ENCODE measurements around the gene FAIM2.
"Not testable (repeated sequence)": the region's sequence is repeated elsewhere in the genome, so short reads cannot be mapped to it uniquely, and the experiment has no call there.

The FAIM2 gene

DNA sequence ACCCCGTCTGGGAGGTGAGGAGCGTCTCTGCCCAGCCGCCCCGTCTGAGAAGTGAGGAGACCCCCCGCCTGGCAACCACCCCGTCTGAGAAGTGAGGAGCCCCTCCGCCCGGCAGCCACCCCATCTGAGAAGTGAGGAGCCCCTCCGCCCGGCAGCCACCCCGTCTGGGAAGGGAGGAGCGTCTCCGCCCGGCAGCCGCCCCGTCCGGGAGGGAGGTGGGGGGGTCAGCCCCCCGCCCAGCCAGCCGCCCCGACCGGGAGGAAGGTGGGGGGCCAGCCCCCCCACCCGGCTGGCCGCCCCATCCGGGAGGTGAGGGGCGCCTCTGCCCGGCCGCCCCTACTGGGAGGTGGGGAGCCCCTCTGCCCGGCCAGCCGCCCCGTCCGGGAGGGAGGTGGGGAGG, 42.8 kb downstream of the FAIM2 start:
- DNase-seq (ENCODE audit: low spot score) = not testable (repeated sequence)

DNA sequence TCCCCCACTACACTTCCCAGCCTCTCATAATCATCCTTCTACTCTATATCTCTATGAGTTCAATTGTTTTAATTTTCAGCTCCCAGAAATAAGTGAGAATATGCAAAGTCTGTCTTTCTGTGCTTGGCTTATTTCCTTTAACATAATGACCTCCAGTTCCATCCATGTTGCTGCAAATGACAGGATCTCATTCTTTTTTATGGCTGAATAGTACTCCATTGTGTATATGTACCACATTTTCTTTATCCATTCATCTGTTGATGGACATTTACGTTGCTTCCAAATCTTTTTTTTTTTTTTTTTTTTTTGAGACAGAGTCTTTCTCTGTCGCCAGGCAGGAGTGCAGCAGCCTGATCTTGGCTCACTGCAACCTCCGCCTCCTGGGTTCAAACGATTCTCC, 47.8 kb downstream of the FAIM2 start:
- DNase-seq (ENCODE audit: low spot score) = not testable (repeated sequence)

DNA sequence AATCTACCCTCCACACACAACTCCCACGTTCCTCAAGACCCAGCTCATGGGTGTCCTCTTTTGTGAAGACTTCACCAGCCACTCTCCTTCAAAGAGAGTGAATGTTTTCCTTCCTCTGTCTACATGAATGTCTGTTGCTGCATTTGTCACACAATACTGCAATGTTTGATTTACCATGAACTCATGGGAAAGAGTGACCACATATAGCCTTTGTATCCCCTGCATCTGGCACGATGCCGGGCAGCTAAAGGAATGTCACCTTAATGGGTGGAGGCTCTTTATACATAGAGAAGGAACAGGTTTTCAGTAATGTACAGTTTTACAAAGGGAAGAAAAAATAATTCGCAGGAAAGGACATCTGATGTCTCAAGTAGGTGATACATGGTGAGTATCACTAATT, 48.7 kb downstream of the FAIM2 start:
- DNase-seq (ENCODE audit: low spot score) = no peak

DNA sequence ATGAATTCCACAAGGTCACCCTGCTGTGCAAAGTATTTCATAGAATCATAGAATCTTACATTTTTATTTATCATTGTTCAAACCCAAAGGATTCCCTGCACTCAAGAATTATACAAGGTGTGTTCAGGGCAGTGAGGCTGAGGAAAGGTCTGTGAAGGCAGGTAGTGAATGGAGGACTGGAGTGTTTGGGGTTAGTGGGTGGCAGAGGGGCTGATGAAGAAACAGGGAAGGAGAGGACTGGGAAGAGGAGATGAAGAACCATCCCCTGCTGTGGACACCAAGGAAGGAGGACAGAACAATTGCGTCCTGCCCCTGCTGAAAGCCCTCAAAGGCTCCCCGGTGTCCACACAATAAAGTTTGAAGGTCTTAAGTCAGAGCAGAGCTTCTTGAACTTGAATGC, 50.0 kb downstream of the FAIM2 start:
- DNase-seq (ENCODE audit: low spot score) = no peak

DNA sequence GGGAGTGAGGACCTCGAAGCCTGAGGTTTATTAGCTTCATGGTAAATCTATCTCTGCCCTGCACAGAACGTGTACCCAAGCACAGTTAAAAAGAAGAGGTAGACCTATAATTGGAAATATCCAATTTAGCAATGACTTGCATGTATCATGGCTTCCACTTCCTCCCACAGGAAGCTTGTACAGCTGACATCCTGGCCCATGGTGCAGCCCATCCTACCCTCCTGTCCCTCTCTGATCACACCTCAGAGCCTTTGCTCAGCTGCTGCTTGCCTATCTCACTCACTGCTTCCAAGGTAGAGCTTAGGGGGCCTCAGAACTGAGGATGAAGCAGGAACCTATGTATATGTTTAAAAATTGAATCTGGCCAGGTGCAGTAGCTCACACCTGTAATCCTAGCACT, 56.5 kb downstream of the FAIM2 start:
- DNase-seq (ENCODE audit: low spot score) = no peak

DNA sequence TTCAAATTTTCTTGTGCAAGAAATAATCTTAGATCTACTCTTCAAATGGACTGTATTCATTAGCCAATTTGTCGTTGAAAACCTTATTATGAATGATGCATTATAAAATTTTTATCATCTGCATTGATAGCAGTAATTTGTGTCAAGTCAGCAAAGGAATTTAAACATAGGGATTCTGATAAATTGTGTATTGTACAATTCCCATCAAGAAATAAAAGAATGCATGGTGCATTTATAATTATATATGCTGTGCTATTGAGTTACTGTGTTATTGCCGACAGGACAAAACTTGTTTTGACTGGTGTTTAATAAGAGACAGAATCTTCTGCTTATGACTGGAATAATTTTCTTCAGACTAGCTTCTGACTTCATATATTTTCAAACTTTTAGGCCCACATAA, 57.7 kb downstream of the FAIM2 start:
- DNase-seq (ENCODE audit: low spot score) = no peak

DNA sequence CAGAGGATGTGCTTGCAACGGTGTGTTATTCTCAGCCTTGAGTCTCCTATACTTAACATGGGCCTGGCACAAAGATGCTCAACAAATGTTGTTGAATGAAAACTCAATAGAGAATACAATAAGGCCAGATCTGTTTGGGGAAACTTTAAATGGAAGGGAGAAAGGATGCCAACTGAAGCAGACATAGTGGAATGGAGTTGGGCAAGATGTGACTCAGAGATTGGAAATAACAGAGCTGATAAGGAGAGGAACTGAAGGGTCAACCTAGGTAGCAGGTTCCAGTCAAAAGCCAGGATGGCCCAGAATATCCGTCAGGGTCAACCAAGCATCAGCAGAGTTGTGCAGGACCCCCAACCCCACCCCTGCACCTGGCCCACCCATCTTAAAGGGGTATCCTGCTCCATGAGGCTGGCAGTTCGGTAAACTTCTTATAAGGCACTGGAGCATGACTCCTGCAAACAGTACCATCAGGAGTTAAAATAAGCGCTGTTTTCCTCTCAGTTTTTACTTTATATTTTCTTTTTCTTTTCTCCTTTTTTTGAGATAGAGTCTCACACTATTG, 59.7 kb downstream of the FAIM2 start:
- DNase-seq (ENCODE audit: low spot score) = no peak

DNA sequence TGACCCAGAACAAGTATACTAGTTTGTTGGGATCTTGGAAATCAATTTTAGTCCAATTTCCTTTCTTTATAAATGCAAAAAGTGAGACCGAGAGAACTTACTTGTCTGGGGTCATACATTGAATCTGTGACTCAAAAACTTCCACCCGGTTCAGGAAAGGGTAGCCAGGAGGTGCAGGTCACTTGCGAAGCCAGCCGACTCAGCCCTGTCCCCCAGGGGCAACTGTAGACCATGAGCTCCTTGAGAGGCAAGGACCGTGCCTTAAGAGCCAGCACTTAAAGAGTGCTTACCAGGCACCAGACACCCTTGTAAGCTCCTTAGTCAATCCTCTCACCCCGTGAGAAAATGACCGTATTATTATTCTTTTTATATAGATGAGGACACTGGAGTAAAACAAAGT, 60.3 kb downstream of the FAIM2 start:
- DNase-seq (ENCODE audit: low spot score) = no peak

DNA sequence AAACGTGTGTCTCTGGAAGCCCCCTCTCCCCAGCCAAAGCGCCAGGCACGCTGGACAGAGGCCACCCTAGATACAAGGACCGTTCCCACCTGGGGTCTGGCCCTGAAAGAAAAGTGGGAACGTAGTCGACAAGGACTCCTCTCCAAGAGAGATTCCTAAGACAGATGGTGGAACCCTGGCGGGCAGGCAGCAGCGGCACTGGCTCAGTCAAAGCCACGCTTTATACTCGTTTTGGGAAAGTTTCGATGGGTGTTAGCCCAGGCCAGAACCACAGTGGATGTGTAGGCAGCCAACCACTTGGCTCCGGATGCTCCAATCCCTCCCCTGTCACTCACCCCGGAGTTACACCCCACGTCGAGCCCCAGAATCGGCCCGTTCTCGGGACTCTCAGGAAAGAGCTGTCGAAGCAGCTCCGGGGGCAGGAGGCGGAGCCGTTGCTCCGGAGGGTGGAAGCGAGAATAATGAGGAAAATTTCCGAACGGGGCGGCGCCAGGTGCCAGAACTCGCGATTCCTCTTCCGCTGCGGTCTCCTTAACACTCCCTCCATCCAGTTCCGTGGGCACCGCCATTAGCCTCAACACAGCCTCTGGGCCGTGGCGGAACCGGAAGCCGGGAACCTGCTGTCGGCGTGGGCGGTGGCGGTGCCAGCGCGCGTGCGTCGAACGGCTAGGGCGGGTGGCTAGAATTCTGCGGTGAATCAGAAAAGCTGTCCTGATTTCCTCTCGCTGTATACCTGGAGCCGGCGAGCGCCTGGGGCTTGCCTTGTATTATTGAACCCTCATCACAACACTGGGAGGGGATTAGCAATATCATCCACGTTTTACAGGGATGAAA, 61.0 kb downstream of the FAIM2 start, which contains the start of gene BCDIN3D:
Gene BCDIN3D, minus strand, starts transcription at position 588 of the 834 bp plus-strand sequence. Its CDS starts 19 bp downstream, at position 569.
- peak; percentile 97 for DNase-seq (ENCODE audit: low spot score)

DNA sequence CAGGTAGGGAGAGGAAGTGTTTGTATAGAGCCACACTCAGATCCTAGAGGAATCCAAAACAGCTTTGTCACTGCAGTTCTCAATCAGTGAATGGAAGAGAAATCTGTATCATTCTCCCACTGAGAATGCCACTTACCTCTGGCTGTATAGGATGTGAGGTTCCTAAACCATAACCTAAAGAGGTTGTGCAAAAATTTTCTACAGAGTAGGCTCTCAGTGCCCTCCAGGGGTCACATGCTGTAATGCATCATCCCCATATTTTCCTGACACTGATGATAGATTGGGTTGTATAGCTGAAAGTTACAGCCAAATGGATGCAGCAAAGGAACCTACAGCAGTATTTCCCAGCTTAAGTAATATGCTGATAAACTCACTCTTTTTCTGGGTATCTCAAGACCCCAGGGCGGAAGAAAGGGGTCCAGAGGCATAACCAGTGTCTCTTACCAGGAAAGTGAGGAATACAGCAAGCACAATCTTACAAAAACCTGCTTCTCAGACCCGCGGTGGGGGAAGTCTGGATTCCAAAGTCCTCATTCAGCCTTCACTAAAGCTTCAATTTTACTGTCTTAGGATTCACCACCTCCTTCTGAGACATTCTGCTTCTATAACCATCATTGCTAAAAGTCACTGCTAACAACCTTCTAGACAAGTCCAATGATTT, 64.6 kb downstream of the FAIM2 start:
- DNase-seq (ENCODE audit: low spot score) = no peak

DNA sequence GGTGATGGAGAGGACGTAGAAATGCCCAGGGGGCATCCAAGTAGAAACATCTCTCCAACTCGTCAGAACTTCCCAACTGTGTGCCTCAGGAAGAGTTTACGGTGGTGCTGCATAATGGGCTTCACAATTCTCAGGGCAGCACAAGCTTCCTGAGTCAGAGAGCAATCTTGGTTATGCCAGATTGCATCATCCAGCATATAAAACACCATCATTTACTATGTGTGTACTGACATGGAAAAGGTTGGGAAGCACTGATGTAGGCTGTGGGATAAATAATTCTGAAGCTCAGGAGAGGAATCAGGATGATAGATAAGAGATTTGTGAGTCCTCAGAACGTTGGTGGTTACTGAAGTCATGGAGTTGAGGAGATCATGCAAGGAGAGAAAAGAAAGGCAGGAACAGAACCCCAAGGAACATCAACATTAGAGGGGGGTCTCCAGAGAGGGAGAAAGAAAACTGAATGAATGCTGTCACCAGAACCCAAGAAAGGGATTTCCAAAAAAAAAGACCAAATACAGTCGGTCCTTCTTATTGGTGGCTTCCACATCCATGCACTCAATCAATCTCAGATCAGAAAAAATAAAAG, 70.8 kb downstream of the FAIM2 start:
- peak; percentile 58 for DNase-seq (ENCODE audit: low spot score)

DNA sequence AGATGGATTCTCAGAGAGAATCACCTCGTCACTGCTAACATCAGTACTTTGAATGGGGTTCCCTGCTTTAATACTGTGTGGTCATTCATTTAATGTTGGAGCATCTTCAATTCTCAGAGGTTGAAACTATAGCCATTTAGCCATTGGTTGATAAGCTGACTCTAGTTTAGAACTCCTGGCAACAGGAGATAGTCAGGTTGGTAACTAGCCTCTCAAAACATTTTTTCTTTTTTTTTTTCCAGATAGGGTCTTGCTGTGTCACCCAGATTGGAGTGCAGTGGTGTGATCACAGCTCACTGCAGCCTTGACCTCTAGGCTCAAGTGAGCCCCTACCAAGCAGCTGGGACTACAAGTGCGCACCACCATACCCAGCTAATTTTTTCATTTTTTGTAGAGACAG, 72.0 kb downstream of the FAIM2 start:
- DNase-seq (ENCODE audit: low spot score) = no peak

DNA sequence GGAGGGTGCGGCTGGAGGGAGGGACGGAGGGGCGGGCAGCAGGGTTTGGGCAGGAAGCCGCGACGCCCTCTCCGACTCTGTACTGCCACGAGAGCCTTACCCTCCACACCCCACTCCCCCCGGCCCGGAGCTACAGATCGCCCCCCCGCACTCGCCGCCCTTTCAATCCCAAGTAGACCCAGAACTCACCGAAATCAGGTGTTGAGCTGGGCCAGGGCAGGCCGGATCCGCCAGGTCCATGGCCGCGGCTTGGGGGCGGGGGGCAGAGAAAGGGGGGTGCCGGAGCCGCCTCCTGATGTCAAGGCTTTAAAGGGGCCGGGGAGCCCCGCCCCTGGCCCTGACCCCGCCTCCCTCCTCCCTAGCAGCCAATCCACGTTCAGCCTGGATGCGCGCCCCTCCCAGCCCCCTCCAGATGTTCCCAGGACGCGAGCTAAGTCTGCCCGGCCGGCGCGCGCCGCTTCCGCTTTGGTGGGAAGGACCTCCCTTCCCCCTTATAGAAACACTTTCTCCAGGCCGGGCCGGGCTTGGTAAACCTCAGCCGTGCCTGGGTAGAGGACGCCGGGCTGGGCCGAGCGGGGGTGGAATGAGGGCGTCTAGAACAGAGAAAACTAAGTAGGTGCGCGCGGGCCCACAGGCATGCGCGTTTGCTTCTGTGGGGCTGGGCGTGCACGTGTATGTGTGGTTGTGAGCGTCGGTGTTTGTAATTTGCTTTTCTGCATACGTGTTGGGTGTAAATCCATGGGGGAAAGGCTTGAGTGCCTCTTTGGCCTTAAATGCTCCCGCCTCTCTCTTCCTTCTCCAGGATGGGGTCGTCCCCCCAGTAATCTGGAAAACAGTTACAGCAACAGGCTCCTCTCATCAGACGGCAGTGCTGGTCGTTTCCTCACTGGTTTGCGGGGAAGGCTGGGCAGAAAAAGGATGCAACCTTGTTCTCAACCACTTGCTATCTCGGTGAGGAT, 75.3 kb downstream of the FAIM2 start, which contains the start of gene NCKAP5L:
Gene NCKAP5L, minus strand, starts transcription at position 281 of the 959 bp plus-strand sequence. CDS start 24,369 bp downstream, outside the sequence.
- DNase-seq (ENCODE audit: low spot score) = peak; percentile 98

DNA sequence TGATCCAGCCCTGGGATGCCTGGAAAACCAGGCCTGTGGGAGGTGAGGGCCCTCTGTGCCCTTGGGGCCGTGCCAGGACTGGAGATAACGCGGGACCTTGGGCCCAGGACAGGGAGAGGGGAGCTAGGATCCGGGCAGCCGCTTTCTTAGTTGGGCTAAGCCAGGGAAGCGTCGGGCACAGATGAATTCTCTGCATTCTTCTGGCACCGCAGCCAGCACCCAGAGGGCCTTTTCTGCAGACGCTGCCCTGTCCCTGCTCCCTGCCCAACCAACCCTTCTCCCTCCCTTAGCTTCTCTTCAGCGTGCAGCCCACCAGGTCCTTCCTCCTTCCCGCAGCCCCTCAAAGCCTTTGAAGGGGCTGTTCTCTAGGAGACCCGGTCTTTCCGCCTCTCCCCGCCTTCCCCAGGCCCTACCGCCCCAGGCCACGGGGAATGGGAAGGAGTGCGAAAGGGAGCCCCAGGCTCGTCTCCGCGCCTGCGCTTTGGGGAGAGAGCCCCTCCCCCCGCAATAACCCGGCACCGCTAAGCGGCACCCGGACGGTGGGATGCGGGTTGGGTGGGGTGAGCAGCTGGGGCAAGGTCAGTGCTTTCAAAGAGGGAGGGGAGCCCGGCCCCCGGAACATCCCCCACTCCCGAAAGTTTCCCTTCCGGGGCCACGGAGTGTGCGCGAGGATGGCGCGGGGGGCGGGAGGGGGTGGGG, 76.2 kb downstream of the FAIM2 start:
- peak; percentile 89 for DNase-seq (ENCODE audit: low spot score)

DNA sequence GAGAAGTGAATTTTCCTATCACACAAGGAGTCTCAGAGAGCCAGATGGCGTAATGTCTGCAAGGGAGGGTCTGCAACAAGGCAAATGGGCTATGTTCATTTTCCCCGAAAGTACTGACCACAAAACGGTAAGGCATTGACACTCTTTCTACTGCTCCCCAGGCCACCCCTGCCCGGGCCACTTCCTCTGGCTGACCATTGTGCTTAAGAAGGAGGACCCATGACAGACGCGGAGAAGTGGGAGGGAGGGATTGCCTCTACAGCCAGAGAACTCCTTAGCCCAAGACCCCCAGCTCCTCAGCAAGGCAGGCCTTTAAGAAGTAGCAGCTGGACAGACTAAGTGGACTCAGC, 76.7 kb downstream of the FAIM2 start:
- no peak for DNase-seq (ENCODE audit: low spot score)

DNA sequence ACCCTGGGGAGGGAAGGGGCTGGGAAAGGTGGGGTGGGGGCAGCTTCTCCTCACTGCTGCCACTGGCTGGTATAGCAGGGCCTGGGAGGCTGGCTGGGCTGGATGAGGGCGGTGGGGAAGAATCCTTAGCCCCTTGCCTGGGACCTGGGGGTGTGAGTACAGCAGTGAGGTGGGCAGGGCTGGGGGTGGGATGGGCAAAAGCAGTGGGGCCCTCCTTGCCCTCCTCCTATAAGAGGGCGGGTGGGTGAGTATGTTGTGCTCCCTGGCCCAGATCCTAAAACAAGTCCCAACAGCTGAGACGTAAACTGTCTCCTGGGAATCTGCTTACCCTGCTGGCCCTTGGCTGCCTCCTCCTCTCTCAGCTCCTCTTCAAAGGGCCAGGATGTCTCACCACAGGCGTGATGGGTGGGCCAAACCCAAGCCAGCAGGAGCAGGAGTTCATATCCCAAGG, 77.7 kb downstream of the FAIM2 start:
- no peak for DNase-seq (ENCODE audit: low spot score)

DNA sequence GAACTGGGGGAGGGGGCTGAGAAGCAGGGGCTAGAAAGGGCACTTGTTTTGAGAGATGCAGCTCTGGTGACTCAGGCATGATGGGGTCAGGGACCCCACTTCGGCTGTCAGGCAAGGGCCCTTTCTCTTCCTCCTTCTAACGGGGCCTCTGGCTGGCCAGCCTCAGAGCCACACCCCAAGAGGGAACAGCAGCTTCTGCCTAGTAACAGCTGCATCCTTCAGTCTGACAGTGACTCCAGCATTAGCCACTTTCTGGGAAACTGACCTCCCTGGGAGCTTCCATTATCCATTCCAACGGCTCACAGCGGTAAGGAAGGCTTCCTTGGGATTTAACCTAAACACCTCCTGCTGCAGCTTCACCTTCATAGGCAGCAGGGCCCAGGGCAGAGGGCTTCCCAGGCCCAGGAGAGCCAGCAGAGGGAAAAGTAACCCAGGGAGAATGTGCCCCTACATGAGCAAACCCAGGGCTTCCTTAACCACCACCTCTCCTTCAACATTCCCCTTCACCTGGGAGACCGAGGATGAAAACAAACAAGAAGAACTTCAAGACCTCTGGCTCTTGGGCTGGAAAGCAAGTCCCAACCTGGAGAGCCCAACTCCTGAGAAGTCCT, 78.2 kb downstream of the FAIM2 start:
- peak; percentile 82 for DNase-seq (ENCODE audit: low spot score)

DNA sequence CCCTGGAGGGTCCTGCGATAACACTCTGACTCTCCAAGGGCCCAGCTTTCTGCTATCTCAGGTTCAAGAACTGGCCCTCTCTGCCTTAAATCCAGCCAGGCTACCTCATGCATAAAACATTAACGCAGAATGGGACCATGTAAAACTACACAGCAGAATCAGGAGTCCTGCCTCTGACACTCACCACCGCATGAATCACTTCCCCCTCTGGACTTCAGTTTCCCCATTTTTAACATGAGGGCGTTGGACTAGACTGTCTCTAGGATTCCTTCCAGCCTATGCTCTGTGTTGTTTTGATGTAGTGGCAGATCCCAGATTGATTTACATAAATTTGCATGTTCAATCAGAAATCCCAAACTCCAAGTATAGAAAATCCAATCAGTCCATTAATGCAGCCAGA, 78.8 kb downstream of the FAIM2 start:
- peak; percentile 77 for DNase-seq (ENCODE audit: low spot score)

DNA sequence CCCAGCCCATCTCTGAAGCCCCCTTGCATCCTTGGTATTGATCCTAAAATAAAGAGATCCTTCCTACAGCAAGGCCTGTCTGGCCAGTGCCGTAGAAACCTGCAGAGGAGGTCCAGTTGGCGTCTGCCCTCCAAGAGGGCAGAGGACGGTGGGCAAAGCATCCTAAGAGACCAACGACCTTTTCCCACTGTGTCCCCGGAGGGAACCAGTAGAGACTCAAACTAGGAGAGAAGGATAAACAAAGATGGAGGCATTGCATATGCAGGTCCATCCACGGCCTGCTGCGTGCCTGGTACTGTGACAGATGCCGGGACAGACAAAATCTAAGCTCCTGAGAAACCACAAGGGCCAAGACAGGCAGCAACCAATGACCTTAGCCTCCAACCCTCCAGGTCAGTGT, 79.3 kb downstream of the FAIM2 start:
- no peak for DNase-seq (ENCODE audit: low spot score)

DNA sequence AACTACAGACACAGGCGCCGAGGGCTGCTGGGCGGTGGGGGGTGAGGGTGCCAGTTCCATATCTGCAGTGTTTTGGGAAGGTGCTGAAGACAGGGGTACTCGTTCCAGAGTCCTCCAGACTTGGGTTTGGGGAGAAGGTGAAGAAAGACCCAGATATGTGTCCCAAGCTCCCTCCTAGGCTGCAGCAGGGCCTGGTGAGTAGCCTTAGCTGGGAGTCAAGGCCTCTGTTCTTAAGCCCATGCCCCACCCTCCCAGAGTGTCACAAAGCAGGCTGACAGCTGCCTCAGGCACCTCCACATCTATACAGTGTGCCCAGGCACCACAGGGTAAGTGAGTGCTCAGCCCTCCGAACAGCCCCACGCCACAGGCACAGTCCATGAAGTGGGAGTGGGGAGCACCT, 79.7 kb downstream of the FAIM2 start:
- DNase-seq (ENCODE audit: low spot score) = no peak
